WTC11 (cell line): ENCODE measurements around the gene DIPK2A. TPM values are rescaled to one million over a fixed set of nuclear protein-coding genes. Genes with fewer than 3 reads are reported as not detected.

Experiments
- ATAC-seq: fragments of 200-7000 bp; cut with Tn5 transposase; 2 replicates; pipeline ENCODE4 v1.10.0; 2021; ENCODE audit warnings: mild to moderate bottlenecking, moderate library complexity
- CTCF ChIA-PET: fragments of 300-600 bp; sonication (Branson Sonifier 250); formaldehyde crosslinking; loops from one replicate; lab custom pipeline; 2021; ENCODE audit warnings: antibody characterized with exemption; lab: Charles Lee
- POLR2A ChIA-PET: fragments of 350-600 bp; sonication (Branson Sonifier 250); formaldehyde crosslinking; loops from one replicate; lab custom pipeline; 2021; ENCODE audit warnings: antibody characterized with exemption; lab: Charles Lee
- DNase-seq: peaks from one replicate; pipeline ENCODE4 v3.0.0; 2021; ENCODE audit warnings: low spot score
- H3K27ac Mint-ChIP-seq: 2 replicates; pipeline ENCODE4 v1.8.0; 2021; ENCODE audit warnings: mixed read lengths
- H3K27me3 Mint-ChIP-seq: 2 replicates; pipeline ENCODE4 v1.8.0; 2021; ENCODE audit warnings: low read depth, mild to moderate bottlenecking, moderate library complexity, mixed read lengths
- H3K36me3 Mint-ChIP-seq: 2 replicates; pipeline ENCODE4 v1.8.0; 2021; ENCODE audit warnings: mixed read lengths
- H3K4me1 Mint-ChIP-seq: 2 replicates; pipeline ENCODE4 v1.8.0; 2022; ENCODE audit warnings: mixed read lengths
- H3K4me3 Mint-ChIP-seq: 2 replicates; pipeline ENCODE4 v1.8.0; 2021; ENCODE audit warnings: mild to moderate bottlenecking, moderate library complexity, mixed read lengths
- H3K9me3 Mint-ChIP-seq: 2 replicates; pipeline ENCODE4 v1.8.0; 2021; ENCODE audit warnings: mixed read lengths
- AR ChIP-seq: fragments of 250-450 bp; sonication (Bioruptor Pico); IDR thresholded peaks from 2 replicates; pipeline ENCODE4 v1.9.0; 2021; ENCODE audit warnings: mild to moderate bottlenecking
- CREB1 ChIP-seq: sonication (generic); formaldehyde crosslinking; IDR thresholded peaks from 2 replicates; pipeline ENCODE4 v1.8.0; 2023; ENCODE audit warnings: mild to moderate bottlenecking, missing genetic modification reagents
- ESRRA ChIP-seq: sonication (generic); formaldehyde crosslinking; IDR thresholded peaks from 2 replicates; pipeline ENCODE4 v1.8.1; 2022; ENCODE audit warnings: mild to moderate bottlenecking, missing genetic modification reagents, borderline replicate concordance
- FOXJ3 ChIP-seq: sonication (generic); formaldehyde crosslinking; IDR thresholded peaks from 2 replicates; pipeline ENCODE4 v1.9.0; 2021; ENCODE audit warnings: missing genetic modification reagents, mild to moderate bottlenecking, borderline replicate concordance
- FOXP1 ChIP-seq: sonication (generic); formaldehyde crosslinking; IDR thresholded peaks from 2 replicates; pipeline ENCODE4 v1.8.0; 2022; ENCODE audit warnings: missing genetic modification reagents, mild to moderate bottlenecking, moderate library complexity, borderline replicate concordance
- FOXP4 ChIP-seq: sonication (generic); formaldehyde crosslinking; IDR thresholded peaks from 2 replicates; pipeline ENCODE4 v1.8.0; 2022; ENCODE audit warnings: mild to moderate bottlenecking, missing genetic modification reagents
- IRF2 ChIP-seq: sonication (generic); formaldehyde crosslinking; IDR thresholded peaks from 2 replicates; pipeline ENCODE4 v1.8.0; 2022; ENCODE audit warnings: low read depth, missing genetic modification reagents, borderline replicate concordance
- JUN ChIP-seq: sonication (generic); formaldehyde crosslinking; IDR thresholded peaks from 2 replicates; pipeline ENCODE4 v1.8.0; 2023; ENCODE audit warnings: mild to moderate bottlenecking, missing genetic modification reagents
- OVOL2 ChIP-seq: fragments of 250-450 bp; sonication (Bioruptor Pico); IDR thresholded peaks from 2 replicates; pipeline ENCODE4 v1.9.0; 2021; ENCODE audit warnings: mild to moderate bottlenecking, borderline replicate concordance
- PREB ChIP-seq: sonication (generic); formaldehyde crosslinking; IDR thresholded peaks from 2 replicates; pipeline ENCODE4 v1.8.1; 2022; ENCODE audit warnings: mild to moderate bottlenecking, missing genetic modification reagents, moderate library complexity, borderline replicate concordance
- RORB ChIP-seq: fragments of 250-450 bp; sonication (Bioruptor Pico); IDR thresholded peaks from 2 replicates; pipeline ENCODE4 v1.9.0; 2021; ENCODE audit warnings: mild to moderate bottlenecking
- SMAD3 ChIP-seq: sonication (generic); formaldehyde crosslinking; IDR thresholded peaks from 2 replicates; pipeline ENCODE4 v1.8.0; 2022; ENCODE audit warnings: missing genetic modification reagents, mild to moderate bottlenecking, borderline replicate concordance
- SMAD4 ChIP-seq: sonication (generic); formaldehyde crosslinking; IDR thresholded peaks from 2 replicates; pipeline ENCODE4 v1.8.0; 2022; ENCODE audit warnings: mild to moderate bottlenecking, missing genetic modification reagents
- ZNF232 ChIP-seq: sonication (generic); formaldehyde crosslinking; IDR thresholded peaks from 2 replicates; pipeline ENCODE4 v1.8.0; 2022; ENCODE audit warnings: mild to moderate bottlenecking, missing genetic modification reagents
- ZNF396 ChIP-seq: fragments of 250-450 bp; sonication (Bioruptor Pico); IDR thresholded peaks from 2 replicates; pipeline ENCODE4 v1.8.0; 2021; ENCODE audit warnings: mild to moderate bottlenecking, moderate library complexity, borderline replicate concordance
- ZNF532 ChIP-seq: fragments of 250-450 bp; sonication (Bioruptor Pico); IDR thresholded peaks from 2 replicates; pipeline ENCODE4 v1.9.0; 2021; ENCODE audit warnings: mild to moderate bottlenecking, borderline replicate concordance
- total RNA-seq: library from RNA; stranded (reverse); gene quantifications from 3 replicates; pipeline ENCODE4 v1.2.3, GENCODE V29; 2021
- TF ChIP-seq, protein P1 (sequence below): fragments of 250-450 bp; sonication (Bioruptor Pico); conservative IDR thresholded peaks from 2 replicates; pipeline ENCODE4 v1.9.0; 2021; ENCODE audit warnings: mild to moderate bottlenecking

Gene DIPK2A
- total RNA-seq, 1 experiment from 2014 or later, result 35.1 TPM

GRCh38 chr3:143974271-143975238, 2.9 kb downstream of the DIPK2A start (continued):
- TF ChIP-seq ZNF532 (no peak), ZNF232 (no peak), AR (CRISPR knock-in tag) (no peak), FOXP1 (CRISPR knock-in tag) (no peak), FOXP4 (no peak)
- TF ChIP-seq, all 79 proteins: peak for 0

DNA sequence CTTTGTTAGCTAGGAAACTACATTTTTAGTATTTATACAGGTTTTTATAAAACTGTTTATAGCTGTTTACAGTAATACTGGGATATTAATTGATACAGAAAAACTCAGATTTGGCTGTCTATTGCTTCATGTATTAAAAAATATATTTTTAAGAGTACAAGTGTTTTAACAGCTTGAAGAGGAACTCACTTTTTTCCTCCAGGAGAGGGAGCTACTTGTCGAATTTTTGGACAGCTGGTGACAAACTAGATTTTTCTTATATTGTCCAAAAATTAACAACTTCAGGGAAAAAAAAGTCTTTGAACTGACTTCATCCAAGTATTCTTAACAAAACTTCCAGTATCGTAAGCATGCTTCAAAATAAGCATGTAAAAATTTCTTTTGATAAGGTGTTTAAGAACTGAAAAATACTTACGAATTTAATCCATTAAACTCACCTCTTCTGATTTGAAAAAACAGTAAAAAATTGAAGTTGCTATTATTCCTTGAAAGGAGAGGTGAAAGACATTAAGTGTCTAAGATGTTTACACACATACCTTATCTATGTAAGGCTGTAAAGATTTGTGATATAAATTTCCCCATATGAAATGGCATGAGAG, 4.0 kb downstream of the DIPK2A start:
- ChIA-PET CTCF (interaction anchor here (0.7 to 1.1 kb wide), 6 partner anchors 8 to 89 kb away, joined by 3 to 6 read pairs (median 3); no protein-coding TSS in a partner anchor), POLR2A (no interaction called here)
- no peaks in the 10 kb centered on the region for H3K9me3 Mint-ChIP-seq
- no peak overlapping the region for H3K27ac Mint-ChIP-seq
- ATAC-seq, result no peak
- H3K4me1 Mint-ChIP-seq, result peaks cover 53% of the 10 kb centered on the region
- no peaks in the 10 kb centered on the region; the same call in 1 of the 2 replicates for H3K27me3 Mint-ChIP-seq
- no peak for DNase-seq
- H3K36me3 Mint-ChIP-seq, result no peaks in the 10 kb centered on the region
- H3K4me3 Mint-ChIP-seq, result peak overlapping the region; percentile 56; the same call in 1 of the 2 replicates
- TF ChIP-seq OVOL2 (CRISPR knock-in tag) (no peak), RORB (CRISPR knock-in tag) (no peak), PREB (CRISPR knock-in tag) (no peak), CREB1 (CRISPR knock-in tag) (no peak), JUN (no peak), SMAD4 (CRISPR knock-in tag) (no peak), ESRRA (CRISPR knock-in tag) (no peak), FOXJ3 (CRISPR knock-in tag) (no peak), SMAD3 (no peak), ZNF396 (no peak), AR (CRISPR knock-in tag) (no peak), IRF2 (no peak), FOXP1 (CRISPR knock-in tag) (no peak)
- TF ChIP-seq, protein P1, sequence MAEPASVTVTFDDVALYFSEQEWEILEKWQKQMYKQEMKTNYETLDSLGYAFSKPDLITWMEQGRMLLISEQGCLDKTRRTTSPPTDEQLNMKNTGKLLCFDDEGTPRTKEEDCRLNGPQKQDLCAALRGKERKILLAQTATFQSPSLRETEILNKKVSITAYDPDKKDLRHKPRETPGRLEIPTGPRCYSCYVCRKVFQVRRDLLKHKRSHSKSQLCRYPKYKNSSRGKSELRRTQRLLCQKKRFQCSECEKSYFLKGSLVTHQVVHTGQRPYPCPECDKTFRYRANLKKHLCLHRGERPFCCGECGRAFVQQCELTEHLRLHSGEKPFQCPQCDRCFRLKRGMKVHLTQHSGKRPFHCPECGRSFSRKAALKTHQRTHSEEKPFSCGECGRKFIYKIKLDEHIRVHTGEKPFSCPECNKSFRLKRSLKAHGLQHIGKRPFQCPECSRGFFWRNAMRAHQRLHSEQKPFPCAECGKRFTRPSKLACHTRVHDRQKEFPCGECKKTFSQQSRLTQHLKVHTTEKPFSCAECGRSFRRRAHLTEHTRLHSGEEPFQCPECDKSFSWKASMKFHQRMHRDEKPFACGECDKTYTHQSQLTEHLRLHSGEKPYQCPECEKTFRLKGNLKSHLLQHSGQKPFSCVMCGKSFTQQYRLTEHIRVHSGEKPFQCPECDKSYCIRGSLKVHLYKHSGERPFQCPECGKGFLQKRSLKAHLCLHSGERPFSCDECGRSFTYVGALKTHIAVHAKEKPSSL, result no peak
